HG03342 (cell line): ENCODE measurements around the gene OSBPL1A.

Source experiments
- ATAC-seq: cut with Tn5 transposase; IDR thresholded peaks from one replicate; pipeline ENCODE4 v1.9.1; 2021; ENCODE audit warnings: mild to moderate bottlenecking, moderate library complexity; ENCODE audit not compliant: unreplicated experiment

The OSBPL1A gene

DNA sequence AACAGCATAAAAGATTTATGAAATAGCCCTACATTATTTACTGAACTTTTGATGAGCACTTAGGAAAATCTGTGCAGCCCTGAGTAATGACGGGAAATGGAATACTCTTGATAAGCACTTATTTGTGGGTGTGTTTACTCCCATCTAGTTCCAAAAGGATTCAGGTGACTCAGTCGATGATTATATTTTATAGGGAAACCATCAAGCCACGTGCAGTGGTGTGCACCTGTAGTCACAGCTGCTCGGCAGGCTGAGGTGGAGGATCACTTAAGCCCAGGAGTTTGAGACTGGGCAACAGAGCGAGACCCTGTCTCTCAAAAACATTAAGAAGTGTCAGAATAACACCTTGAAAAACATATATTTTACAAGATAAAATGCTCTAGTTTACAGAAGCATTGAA lies 166.9 kb downstream of the OSBPL1A start:
- no peak for ATAC-seq

DNA sequence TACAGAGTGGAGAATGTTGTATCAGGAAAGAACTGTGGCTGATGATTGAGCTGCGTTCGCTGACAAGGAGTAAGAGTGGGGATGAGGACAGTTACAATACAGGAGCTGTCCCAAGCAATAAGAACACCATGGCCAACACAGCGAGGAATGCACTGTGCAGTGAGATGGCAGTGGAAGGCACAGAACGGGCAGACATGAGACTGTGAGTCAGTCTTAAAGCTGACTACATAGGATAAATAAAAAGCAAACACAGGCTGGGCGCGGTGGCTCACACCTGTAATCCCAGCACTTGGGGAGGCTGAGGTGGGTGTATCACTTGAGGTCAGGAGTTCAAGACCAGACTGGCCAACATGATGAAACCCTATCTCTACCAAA lies 169.0 kb downstream of the OSBPL1A start:
- no peak for ATAC-seq

DNA sequence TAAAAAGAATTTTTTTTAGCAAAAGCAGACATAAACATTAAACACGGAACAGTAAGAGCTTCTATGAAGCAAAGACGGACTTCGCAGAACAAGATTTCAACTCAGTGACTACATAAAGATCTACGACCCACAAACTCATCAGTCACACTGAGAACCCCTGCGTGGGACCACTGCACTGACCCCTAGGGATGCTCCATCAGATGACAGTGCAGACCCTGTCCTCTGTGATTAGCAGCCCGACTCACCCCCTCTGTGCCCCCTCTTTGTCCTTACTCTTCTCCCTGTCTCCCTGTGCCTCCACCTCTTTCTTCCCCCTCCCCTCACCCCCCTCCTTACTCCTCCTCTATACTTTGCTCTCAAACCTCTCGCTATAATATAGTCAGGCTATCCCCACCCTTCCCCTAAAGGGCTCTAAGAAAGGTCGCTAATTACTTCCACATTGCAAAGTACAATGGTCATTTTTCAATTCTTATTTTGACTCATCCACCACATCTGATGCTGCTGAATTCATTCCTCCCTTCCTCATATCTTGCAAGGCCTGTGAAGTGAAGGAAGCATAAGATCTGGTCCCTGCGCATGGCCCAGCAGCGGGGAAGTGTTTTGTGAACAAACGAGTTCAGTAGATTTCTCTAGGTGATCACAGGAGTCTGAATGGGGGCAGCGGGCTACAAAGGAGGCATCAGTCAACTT lies 169.5 kb downstream of the OSBPL1A start:
- ATAC-seq: no peak

DNA sequence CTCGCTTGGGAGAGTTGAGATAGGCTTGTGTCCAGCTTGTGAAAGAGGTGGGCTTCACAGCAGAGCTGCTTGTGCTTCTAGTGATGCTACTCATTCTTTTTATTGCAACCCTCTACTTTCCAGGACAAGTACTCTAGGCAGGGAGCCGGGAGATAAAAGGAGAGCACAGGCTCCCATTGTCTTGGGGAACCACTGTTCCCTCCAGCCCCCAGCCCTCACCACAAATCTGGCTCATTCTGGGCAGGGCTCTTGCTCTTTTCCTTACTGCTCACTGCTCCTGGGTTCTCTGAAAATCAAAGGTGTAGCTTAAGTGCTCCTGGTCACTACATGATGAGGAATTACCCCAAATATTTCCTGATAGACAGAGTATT lies 177.3 kb downstream of the OSBPL1A start:
- no peak for ATAC-seq

DNA sequence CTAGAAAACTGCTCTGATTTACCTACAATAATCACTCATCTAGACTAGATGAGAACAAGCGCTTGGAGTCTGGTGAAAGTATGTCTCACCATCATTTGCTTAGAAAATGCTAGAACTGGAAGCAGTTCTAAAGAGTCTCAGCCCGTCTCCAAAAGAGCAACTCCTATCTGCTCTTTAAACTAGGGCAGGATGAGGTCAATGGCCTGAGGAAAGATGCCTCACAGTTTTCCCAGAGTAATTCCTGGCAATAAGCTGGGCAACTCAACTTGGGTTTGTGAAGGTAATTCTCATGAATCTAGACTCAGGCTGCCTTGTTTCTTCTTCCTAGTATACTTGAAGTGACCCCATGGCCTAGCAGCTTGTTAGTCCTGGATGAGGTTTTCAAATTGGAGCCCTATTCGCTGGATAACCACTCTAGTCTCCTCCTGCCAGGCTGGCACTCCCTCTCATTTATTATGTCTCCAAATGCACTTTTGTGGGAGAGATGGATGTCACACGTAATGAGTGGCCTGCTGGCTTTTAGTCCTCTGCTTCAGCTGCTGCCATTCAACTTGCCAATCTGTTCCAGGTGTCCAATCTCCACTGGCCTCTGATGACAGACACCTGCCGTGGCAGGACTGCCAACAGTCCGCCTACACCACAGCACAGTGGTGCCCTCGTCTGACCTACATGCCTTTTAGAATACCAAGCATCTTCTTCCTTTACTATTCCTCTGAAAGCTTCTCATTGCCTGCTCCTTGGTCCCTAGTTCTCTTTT lies 177.9 kb downstream of the OSBPL1A start:
- ATAC-seq: no peak

DNA sequence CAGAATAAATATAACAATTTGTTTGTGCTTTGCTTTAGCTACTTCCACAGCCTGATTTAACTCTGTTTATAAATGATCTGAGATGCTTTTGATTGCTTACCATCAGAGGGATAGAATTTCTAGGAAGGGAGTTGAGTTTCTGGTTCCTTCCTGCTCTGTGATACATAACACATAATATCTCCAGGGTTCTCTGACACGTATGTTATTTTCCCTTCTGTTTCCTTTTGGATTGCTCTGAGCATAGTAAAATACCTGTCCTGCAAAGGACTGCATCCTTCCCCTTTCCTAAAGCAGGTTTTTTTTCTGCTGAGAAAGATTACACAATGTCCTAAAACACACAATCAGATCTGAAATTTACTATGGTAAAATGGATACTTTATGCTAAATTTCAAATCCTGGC lies 182.7 kb downstream of the OSBPL1A start:
- no peak for ATAC-seq

DNA sequence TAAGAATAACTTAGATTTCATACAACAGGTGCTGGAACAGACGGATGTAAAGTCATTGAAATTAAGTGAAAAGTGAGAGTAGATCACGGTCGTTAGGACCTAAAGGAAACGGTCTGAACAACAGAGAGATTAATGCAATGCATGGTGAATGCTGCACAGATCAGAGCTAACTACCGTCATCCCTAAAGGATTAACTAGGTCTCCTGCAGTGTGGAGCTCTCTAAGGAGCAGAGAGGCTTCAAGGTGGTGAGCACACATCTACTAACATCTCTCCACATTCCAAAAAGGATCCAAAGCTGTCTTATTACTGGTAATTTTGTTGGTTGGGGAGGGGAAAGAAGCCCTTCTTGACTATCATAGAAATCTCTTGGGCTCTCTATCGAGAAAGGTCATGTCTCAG lies 183.5 kb downstream of the OSBPL1A start:
- no peak for ATAC-seq

DNA sequence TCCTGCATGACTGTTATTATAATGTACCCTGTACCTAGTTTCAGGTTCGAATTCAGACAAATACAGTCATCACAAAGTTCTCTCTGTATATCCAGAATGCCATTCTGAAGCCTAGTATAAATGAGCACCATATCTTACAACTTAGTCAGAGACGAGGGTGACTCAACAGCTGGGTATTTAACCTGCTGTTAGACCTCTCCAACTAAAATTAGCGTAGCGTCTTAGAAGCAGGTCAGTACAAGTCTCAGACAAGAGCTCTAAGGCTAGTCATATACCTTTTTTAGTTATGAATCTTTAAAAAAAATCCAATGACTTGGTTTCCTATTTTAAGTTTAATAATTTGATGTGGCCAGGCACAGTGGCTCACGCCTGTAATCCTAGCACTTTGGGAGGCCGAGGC lies 184.7 kb downstream of the OSBPL1A start:
- no peak for ATAC-seq

DNA sequence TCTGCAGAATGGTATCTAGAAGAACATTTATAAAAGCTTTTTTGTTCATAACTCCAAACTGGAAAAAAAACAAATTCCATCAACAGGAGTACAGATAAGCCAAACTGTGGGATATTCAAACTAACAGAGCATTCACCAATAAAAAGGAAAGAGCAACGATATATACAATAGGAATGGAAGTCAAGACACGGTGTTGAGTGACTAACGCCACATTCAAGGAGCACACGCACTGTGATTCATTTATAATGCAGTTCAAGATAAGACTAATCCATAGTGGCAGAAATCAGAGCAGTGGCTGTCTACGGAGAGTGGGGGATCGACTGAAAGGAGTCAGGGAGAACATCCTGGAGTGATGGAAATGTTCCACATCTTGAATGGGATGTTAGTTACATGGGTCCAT lies 188.1 kb downstream of the OSBPL1A start:
- ATAC-seq: no peak

DNA sequence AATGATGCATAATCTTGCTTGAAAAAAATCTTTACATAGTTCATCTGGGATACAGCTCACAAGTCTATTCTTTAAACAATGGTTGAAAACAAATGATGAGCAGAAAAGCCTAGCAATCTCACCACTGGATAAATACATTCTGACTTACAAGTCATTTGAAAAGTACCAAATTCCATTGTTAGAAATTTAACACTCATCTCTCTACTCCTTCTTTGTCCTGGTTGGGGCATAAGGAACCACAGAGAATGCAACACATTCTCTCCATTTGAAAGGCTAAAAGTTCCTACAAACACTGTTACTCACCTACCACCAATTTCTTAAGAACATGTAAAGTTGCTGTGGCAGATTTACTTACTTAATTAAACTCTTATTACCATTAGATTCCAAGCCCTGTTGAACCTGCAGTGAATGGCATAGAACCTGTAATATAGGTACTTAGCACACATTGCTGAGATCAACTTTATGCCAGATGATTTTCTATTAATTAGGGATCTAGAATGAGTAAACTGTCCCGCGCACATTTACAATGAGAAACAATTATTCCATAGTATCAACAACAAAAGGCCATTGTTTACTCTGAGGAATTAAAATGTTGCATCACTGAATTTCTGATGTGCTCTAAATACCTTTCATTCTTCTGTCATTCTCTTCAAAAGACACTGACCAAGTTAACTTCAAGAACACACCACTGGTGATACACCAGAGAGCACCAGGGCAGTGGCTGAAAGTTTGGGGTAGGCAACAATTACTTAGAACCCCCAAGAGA lies 189.2 kb downstream of the OSBPL1A start:
- no peak for ATAC-seq

DNA sequence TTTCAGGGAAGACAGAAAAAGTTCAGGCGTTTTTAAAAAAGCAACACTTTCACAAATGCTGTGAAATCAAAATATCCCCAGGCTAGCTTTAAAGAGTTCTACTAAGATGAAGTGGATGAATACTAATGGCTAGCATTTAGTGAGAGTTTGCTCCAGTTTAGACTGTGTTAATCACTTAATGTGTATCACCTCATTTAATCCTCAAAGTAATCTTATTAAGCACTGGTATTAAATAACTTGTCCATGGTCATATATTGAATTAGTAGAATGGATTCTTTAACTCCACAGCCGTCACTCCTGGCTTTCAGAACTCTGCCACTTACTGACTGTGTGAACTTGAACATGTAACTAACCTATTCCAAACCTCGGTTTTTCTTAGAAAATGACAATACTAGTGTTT lies 192.7 kb downstream of the OSBPL1A start:
- no peak for ATAC-seq

DNA sequence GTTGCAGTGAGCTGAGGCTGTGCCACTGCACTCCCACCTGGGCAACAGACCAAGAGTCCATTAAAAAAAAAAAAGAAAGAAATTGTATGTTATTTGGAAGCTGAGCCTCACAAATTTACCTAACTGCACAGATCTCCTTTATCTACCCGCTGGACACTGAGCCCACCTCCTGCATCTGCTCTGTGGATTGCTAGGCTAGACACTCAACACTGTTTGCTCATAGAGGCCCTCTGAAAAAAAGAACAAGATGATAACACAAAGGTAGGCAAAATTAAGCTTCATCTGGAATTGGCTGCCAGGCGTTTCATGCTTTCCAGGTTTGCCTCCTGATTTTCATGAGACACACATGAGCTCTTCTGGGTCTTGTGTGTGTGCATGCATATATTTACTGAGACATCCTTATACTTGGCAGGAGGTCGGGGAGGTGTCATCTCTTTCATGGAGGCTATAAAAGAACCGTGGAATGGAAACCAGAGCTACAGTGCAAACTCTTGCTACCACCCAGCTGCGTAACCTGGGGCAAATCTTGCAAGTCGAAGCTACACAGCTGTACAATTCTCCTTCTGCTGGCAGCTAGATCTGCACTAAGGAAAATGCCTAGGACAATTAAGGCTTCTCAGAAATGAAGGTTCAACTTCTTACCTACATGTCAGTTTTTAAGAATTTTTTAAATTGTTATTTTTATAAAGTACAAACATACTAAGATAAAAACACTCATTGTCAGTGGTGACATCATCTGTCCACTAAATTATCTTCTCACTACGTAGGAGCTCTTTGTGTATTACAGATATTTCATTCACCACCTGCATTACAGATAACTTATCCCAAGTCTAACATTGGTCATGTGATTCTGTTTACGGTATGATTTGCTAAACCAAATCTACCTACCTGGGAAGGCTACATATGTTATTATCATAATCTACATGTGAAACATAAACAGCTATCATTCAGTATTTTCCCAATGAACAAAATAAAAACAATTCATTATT lies 195.6 kb downstream of the OSBPL1A start:
- ATAC-seq: no peak

DNA sequence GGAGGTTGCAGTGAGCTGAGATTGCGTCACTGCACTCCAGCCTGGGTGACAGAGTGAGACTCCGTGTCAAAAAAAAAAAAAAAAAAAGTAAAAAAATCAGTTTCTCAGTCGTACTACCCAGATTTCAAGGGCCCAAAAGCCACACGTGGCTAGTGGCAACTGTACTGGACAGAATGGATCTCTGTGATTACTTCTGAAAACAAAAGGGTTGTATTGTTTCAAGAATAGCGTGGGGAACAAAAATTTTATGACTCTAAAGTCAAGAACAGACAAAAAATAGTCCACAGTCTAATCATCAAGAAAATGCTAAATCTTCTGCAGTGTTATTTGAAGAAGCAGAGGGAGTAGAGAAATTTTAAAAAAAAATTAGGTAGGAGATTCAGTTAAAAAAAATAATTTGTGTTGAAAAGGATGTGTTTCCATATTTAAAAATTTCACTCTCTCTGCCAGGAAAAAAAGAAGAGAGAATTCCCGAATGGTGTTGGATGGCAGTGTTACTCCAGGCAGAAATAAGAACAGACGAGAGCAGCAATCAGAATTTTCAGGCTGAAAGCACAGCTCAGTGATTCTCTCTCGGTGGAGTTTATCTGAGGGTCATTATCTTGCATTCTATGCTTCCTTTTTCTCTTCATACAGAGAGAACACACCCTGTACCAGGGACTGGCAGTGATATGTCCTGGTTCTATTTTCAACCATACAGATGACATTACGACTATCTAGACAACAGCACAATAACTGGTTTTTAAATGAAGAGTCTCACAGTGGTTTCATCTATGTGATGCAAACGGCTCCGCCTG lies 196.9 kb downstream of the OSBPL1A start:
- ATAC-seq: no peak

DNA sequence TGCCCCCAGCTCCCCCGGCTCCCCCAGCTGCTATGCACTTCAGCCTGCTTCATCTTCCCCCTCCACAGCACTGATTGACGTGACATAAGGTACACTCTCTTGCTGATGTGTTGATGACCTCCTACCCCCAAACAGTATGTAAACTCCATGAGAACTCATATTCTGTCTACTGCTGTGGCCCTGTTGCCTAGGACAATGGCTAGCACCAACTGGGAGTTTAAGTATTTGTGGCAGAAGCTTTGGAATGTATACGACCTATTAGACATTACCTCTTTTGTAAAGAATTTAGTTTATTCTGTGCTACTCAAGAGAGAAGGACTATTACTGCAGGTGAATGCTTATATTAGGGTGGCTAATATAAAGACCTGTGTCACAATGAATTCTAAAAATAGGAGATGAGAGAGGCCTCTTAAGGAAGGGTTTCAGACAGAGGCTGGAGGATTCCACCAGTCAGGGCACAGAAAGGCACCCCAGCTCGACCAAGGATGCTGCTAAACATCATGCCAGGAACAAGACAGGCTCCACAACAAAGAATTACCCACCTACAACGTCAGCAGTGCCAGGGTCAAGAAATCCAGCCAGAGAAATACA lies 198.2 kb downstream of the OSBPL1A start:
- no peak for ATAC-seq

DNA sequence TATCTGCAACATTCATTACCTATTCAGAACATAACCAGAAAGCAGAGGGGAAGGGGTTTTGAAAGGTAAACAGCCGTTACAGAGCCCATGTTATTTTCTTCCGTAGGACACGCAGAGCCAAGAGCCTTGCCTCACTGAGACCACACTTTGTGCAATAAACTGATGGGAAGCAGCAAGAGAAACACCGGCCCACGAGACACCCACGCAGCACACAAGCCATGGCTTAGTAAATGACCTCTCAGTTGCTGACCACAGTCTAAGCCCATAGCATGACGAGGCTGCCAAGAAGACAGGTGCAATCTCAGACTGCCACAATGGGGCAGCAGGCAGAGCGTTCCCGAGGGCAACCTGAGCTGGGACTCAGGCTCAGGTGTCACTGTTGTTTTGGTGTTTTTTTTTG lies 199.2 kb downstream of the OSBPL1A start:
- ATAC-seq: no peak

DNA sequence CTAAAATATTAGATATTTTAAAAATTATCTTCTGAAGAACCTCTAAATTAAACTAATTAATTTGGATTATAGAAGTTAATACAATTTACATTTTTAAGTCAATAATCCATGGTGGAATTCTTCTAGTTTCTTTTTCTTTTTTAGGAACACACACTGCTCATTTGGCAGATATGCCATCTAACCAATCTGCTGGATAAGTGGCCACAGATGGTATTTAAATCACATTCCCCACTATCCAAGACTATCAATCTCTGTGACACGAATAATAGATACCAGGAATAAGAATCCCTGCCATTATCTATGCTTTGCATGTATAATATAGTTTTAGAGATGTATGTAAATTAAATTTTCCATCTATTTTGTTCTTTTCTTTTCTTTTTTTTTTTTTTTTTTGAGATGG lies 200.2 kb downstream of the OSBPL1A start:
- ATAC-seq: no peak

DNA sequence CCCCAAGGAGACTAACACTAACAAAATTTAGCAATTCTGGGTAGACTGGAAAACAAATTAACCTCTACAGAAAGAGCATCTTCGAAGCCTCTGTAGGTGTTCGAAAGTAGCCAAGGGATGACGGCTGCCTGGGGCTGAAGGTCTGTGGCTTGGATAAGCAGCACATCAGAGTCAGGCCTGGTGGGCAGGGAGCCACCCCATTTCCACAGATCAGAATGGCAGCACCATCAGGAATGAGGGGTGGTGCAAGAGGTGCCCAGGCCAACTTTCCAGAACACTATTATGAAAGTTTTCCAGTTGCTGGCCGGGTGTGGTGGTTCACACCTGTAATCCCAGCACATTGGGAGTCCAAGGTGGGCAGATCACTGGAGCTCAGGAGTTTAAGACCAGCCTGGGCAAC lies 200.9 kb downstream of the OSBPL1A start:
- ATAC-seq: no peak

DNA sequence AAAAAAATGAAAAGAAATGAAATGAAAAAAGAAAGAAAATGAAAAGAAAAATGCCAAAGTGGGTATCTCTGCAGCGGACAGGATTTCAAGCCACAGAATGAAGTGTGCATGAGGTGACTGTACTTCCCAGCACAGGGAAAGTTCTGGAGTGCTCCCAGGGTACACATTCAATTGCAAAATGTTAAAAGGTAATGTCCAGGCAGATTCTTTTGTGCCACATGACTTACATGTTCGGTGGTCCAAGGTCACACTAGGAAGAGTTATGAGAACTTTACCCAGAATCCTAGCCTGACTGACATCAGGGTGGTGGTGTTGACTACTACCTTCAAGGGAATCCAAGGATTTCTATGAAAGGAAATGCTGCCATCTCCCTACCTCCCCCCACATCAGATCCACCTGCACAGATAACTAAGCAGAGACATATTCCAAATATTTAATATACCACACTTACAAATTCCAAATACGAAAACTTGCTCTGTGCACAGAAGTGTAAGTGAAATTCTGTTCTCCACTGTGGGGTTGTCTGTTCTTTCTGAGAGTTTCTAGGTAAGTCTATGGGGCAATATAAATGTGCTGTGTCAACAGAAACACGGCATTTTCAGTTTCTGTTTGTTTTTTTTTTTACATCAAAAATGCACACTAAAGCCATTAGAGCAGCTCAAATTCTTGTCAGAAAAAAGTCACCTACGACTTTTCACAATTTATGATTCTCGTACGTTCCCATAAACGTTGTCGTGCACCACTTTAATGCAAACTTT lies 202.1 kb downstream of the OSBPL1A start:
- ATAC-seq: no peak

DNA sequence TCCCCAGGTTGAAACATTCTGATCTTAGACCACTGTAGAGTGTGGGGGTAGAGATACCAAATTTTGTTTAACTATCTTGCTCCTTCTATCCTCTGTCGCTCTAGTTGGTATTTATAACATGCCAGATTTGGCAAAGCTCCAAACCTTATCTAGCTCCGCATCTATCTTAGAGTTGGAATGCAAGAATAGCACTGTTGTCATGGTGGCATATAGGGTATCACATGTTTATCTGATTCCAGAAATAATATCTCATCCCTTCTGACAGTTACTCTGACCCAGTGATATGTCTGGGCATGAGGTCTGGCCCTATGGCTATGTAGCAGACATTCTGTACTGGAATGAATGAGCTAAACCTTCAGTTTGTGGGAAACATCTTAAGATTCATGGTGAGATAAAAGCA lies 207.0 kb downstream of the OSBPL1A start:
- ATAC-seq: no peak
